Gastrocnemius medialis (tissue), 4 donors: Measurements from ENCODE around the gene SUGCT. TPM values are rescaled to one million over a fixed set of nuclear protein-coding genes. Genes with fewer than 3 reads are reported as not detected.

ENCODE experiments used
- ATAC-seq, 2 donors: fragments of 150-250 bp; one replicate each; pipeline ENCODE4 v1.9.1; 2016
- DNase-seq, 2 donors: peaks; one replicate each; pipeline ENCODE4 v3.0.0-alpha.2; 2019
- H3K27ac ChIP-seq, 4 donors: fragments of 200-600 bp; sonication (generic); 1 replicate in 1 of 4; 2 replicates in 3 of 4; pipeline ENCODE4 v1.5.1; 2016 to 2018; ENCODE audit warnings: mild to moderate bottlenecking in 2 of 4, moderate library complexity in 1 of 4
- H3K27me3 ChIP-seq, 3 donors: fragments of 200-600 bp; sonication (generic) in 2 of 3; 1 replicate in 1 of 3; 2 replicates in 2 of 3; pipeline versions ENCODE4 v1.5.1 to v1.6.0; 2016 to 2019; ENCODE audit warnings: mild to moderate bottlenecking in 1 of 3, moderate library complexity in 1 of 3
- H3K36me3 ChIP-seq, 2 donors: fragments of 200-600 bp; sonication (generic) in 1 of 2; one replicate each; pipeline ENCODE4 v1.5.1; 2017 to 2018
- H3K4me1 ChIP-seq, 2 donors: fragments of 200-600 bp; sonication (generic) in 1 of 2; one replicate each; pipeline ENCODE4 v1.5.1; 2016 to 2017; ENCODE audit warnings: mild to moderate bottlenecking in 2 of 2
- H3K4me3 ChIP-seq, 4 donors: fragments of 200-600 bp; sonication (generic) in 3 of 4; 1 replicate in 1 of 4; 2 replicates in 3 of 4; pipeline ENCODE4 v1.5.1; 2016 to 2019; ENCODE audit warnings: mild to moderate bottlenecking in 2 of 4
- H3K9me3 ChIP-seq, 3 donors: fragments of 200-600 bp; sonication (generic) in 2 of 3; 1 replicate in 1 of 3; 2 replicates in 2 of 3; pipeline ENCODE4 v1.5.1; 2016 to 2019
- CTCF ChIP-seq, 5 experiments: fragments of 450-650 bp in 3 of 5; fragments of 200-600 bp in 2 of 5; sonication (generic) in 2 of 5; IDR thresholded peaks in 4 of 5; conservative IDR thresholded peaks in 1 of 5; 1 replicate in 4 of 5; 2 replicates in 1 of 5; pipeline ENCODE4 v1.5.1; 2016 to 2019; ENCODE audit warnings: antibody characterized with exemption in 5 of 5, mild to moderate bottlenecking in 3 of 5, moderate library complexity in 3 of 5
- POLR2A ChIP-seq, 2 donors: fragments of 450-650 bp; IDR thresholded peaks; one replicate each; pipeline ENCODE4 v1.6.1; 2017; ENCODE audit warnings: antibody characterized with exemption in 2 of 2, mild to moderate bottlenecking in 2 of 2, moderate library complexity in 2 of 2
- in situ Hi-C, 4 donors: fragments of 200-750 bp; cut with MboI; loops; one replicate each; pipeline versions ENCODE4 v1.15.0 to v1.8.0; 2017; ENCODE audit warnings: low sequenced_read_pairs in 4 of 4
- intact Hi-C: fragments of 100-400 bp; cut with DNase I; formaldehyde crosslinking; loops from one replicate; pipeline ENCODE4 v1.15.1; 2023; ENCODE audit warnings: low total_unique reads
- total RNA-seq, 4 donors: library from RNA; depleted of rRNA; stranded (reverse); fragments of >200 nt; gene quantifications; one replicate each; pipeline versions ENCODE4 v1.1.0 to v1.2.3, GENCODE V29; 2016

The SUGCT gene
- total RNA-seq, 4 donors from 2014 or later: 2.3 to 3.5 (median 2.9) TPM

GRCh38 chr7:40468891-40469864 lies 334.4 kb downstream of the SUGCT start:
- no peak overlapping the region for H3K4me3 ChIP-seq
- no peaks in the 10 kb centered on the region for H3K4me1 ChIP-seq
- TF ChIP-seq CTCF (IDR thresholded peaks at IDR 0.05 in 4 of 5, conservative IDR thresholded peaks at IDR 0.05 in 1 of 5) (no peak), POLR2A (IDR thresholded peaks at IDR 0.05) (no peak)
- intact Hi-C loops (no loop called here), in situ Hi-C loops (no loop called here)
- H3K36me3 ChIP-seq: no peaks in the 10 kb centered on the region
- no peaks in the 10 kb centered on the region for H3K27me3 ChIP-seq
- no peak for ATAC-seq
- H3K27ac ChIP-seq: no peak overlapping the region
- no peak for DNase-seq
- no peaks in the 10 kb centered on the region for H3K9me3 ChIP-seq

DNA sequence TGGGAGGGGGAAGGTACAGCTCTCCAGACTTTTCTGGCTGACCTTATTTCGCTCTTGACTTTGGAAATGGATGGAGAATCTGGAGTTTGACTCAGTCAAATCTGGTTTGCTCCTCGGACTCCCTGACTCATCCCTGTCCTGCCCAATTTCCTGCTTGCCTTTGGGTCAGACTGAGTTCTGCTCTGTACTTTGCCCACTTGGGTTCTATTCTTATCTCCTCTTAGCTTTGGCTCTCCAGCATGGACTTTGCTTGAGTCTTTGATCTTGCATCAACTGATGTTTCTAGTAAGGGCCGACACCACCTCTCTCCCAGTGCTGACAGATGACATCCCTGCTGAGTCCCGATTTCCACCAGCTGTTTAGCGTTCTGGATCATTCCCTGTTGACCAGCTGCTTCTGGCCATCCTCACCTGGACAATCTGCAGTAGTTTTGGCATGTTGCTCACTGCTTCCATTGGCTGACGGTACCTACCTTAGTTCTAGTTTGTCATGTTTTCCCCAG lies 335.3 kb downstream of the SUGCT start:
- Histone ChIP-seq H3K4me3 (no peak overlapping the region), H3K9me3 (no peaks in the 10 kb centered on the region), H3K27ac (no peak overlapping the region), H3K36me3 (no peaks in the 10 kb centered on the region), H3K4me1 (no peaks in the 10 kb centered on the region), H3K27me3 (no peaks in the 10 kb centered on the region)
- intact Hi-C loops: no loop called here
- DNase-seq (no peak), ATAC-seq (no peak)
- TF ChIP-seq POLR2A (IDR thresholded peaks at IDR 0.05): no peak
- TF ChIP-seq CTCF (IDR thresholded peaks at IDR 0.05 in 4 of 5, conservative IDR thresholded peaks at IDR 0.05 in 1 of 5): no peak
- in situ Hi-C loops: no loop called here

DNA sequence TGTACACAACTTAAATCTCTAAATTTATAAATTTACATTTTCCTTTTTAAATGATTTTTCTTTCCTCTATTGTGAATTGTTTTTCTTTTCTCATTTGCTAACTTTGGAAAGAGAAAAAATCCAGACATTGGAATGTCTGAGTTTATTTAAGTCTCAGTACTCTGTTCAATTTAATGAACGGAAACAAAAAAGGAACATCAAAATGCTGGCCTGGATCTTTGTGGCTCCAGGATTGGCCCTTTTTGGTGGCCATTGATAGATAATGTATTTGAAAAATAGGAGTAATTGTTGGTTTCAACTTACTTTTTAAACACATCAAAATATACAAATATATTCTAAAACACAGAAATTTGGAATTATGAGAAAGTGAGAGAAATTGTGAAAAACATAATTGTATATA lies 336.0 kb downstream of the SUGCT start:
- no peak for TF ChIP-seq POLR2A (IDR thresholded peaks at IDR 0.05)
- no peak for TF ChIP-seq CTCF (IDR thresholded peaks at IDR 0.05 in 4 of 5, conservative IDR thresholded peaks at IDR 0.05 in 1 of 5)
- Histone ChIP-seq H3K4me1 (no peaks in the 10 kb centered on the region), H3K36me3 (no peaks in the 10 kb centered on the region), H3K9me3 (no peaks in the 10 kb centered on the region), H3K27me3 (no peaks in the 10 kb centered on the region), H3K4me3 (no peak overlapping the region), H3K27ac (no peak overlapping the region)
- ATAC-seq (no peak), DNase-seq (no peak)
- in situ Hi-C loops: no loop called here
- intact Hi-C loops: no loop called here

DNA sequence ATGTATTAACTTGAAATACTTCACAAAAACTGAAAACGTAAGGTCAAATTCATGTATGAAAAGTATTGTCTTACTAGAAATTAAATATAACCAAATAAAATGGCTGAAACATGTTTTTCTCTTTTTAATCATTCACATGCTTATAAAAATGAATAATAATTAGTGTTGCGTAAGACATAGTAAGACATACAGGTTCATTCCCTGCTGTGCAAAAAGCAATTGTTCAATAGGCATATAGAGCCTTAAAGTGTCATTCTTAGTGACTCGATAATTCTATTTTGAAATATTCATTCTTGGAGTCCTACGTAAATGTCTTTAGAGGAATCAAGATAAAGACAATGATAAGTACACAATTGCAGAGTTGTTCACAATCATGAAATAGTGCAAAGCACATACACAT lies 337.1 kb downstream of the SUGCT start:
- no peak for ATAC-seq
- H3K36me3 ChIP-seq: no peaks in the 10 kb centered on the region
- no peaks in the 10 kb centered on the region for H3K27me3 ChIP-seq
- no peak for DNase-seq
- no peaks in the 10 kb centered on the region for H3K9me3 ChIP-seq
- intact Hi-C loops (no loop called here), in situ Hi-C loops (no loop called here)
- no peaks in the 10 kb centered on the region for H3K4me1 ChIP-seq
- no peak overlapping the region for H3K27ac ChIP-seq
- H3K4me3 ChIP-seq: no peak overlapping the region
- TF ChIP-seq CTCF (IDR thresholded peaks at IDR 0.05 in 4 of 5, conservative IDR thresholded peaks at IDR 0.05 in 1 of 5) (no peak), POLR2A (IDR thresholded peaks at IDR 0.05) (no peak)
